ENCODE data around the gene NCKAP5.

NCKAP5 gene

GRCh38 chr2:133040170-133040569, 528.1 kb downstream of the NCKAP5 start:
- Histone ChIP-seq H3K79me2 (ENCODE audit: insufficient read depth, low read length) (no peaks in the 10 kb centered on the region), H2AFZ (ENCODE audit: low read depth, low read length) (no peak overlapping the region), H3K27ac (ENCODE audit: low read length) (no peak overlapping the region), H3K4me2 (ENCODE audit: insufficient read depth, low read length) (no peak overlapping the region), H3K9me3 (ENCODE audit: insufficient read depth, low read length, severe bottlenecking) (no peaks in the 10 kb centered on the region), H3K27me3 (ENCODE audit: insufficient read depth, low read length, poor library complexity) (no peaks in the 10 kb centered on the region), H3K9ac (ENCODE audit: low read depth, low read length) (no peak overlapping the region), H3K36me3 (ENCODE audit: insufficient read depth, low read length) (no peaks in the 10 kb centered on the region), H3K4me3 (ENCODE audit: low read depth in 1 of 2, low read length in 2 of 2) (no peak overlapping the region), H3K4me1 (ENCODE audit: insufficient read depth, low read length) (no peaks in the 10 kb centered on the region), H4K20me1 (ENCODE audit: insufficient read depth, low read length) (no peaks in the 10 kb centered on the region)
- DNase-seq (no peak), ATAC-seq (ENCODE audit: insufficient read depth, low read depth) (no peak)
- no peak for TF ChIP-seq EZH2 (IDR thresholded peaks at IDR 0.05; ENCODE audit: borderline replicate concordance, low read depth, low read length, severe bottlenecking)
- TF ChIP-seq, protein P1, sequence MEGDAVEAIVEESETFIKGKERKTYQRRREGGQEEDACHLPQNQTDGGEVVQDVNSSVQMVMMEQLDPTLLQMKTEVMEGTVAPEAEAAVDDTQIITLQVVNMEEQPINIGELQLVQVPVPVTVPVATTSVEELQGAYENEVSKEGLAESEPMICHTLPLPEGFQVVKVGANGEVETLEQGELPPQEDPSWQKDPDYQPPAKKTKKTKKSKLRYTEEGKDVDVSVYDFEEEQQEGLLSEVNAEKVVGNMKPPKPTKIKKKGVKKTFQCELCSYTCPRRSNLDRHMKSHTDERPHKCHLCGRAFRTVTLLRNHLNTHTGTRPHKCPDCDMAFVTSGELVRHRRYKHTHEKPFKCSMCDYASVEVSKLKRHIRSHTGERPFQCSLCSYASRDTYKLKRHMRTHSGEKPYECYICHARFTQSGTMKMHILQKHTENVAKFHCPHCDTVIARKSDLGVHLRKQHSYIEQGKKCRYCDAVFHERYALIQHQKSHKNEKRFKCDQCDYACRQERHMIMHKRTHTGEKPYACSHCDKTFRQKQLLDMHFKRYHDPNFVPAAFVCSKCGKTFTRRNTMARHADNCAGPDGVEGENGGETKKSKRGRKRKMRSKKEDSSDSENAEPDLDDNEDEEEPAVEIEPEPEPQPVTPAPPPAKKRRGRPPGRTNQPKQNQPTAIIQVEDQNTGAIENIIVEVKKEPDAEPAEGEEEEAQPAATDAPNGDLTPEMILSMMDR (IDR thresholded peaks at IDR 0.05; ENCODE audit: borderline replicate concordance, extremely low read depth, low read length, poor library complexity, severe bottlenecking), result no peak

DNA sequence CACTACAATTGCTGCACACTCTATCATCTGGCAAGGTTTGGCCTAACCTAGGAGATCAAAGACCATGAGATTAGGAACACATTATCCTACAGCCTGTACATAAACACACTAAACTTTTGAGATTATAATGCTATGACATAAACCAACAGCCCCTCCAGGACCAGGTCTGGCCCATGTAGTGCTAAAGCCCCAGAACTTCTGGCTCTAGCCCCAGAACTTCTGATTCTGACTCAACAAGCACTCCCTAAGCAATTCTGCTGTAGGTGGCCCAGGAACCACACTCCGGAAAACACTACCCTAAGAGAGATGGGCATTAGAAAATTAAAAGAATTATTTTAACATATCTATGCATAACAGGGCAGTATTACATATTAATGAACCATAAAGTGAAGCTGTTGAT, 528.7 kb downstream of the NCKAP5 start:
- Histone ChIP-seq H3K27me3 (ENCODE audit: insufficient read depth, low read length, poor library complexity) (no peaks in the 10 kb centered on the region), H3K9me3 (ENCODE audit: insufficient read depth, low read length, severe bottlenecking) (no peaks in the 10 kb centered on the region), H3K4me2 (ENCODE audit: insufficient read depth, low read length) (no peak overlapping the region), H2AFZ (ENCODE audit: low read depth, low read length) (no peak overlapping the region), H3K79me2 (ENCODE audit: insufficient read depth, low read length) (no peaks in the 10 kb centered on the region), H3K4me1 (ENCODE audit: insufficient read depth, low read length) (no peaks in the 10 kb centered on the region), H3K36me3 (ENCODE audit: insufficient read depth, low read length) (no peaks in the 10 kb centered on the region), H3K27ac (ENCODE audit: low read length) (no peak overlapping the region), H3K4me3 (ENCODE audit: low read depth in 1 of 2, low read length in 2 of 2) (no peak overlapping the region), H3K9ac (ENCODE audit: low read depth, low read length) (no peak overlapping the region), H4K20me1 (ENCODE audit: insufficient read depth, low read length) (no peaks in the 10 kb centered on the region)
- ATAC-seq (ENCODE audit: insufficient read depth, low read depth), result no peak
- TF ChIP-seq, protein P1 (IDR thresholded peaks at IDR 0.05; ENCODE audit: borderline replicate concordance, extremely low read depth, low read length, poor library complexity, severe bottlenecking), result no peak
- no peak for TF ChIP-seq EZH2 (IDR thresholded peaks at IDR 0.05; ENCODE audit: borderline replicate concordance, low read depth, low read length, severe bottlenecking)
- no peak for DNase-seq

- Histone ChIP-seq H3K4me3 (ENCODE audit: low read depth in 1 of 2, low read length in 2 of 2) (no peak overlapping the region), H4K20me1 (ENCODE audit: insufficient read depth, low read length) (no peaks in the 10 kb centered on the region), H3K36me3 (ENCODE audit: insufficient read depth, low read length) (no peaks in the 10 kb centered on the region), H3K27ac (ENCODE audit: low read length) (no peak overlapping the region), H3K4me2 (ENCODE audit: insufficient read depth, low read length) (no peak overlapping the region), H2AFZ (ENCODE audit: low read depth, low read length) (no peak overlapping the region), H3K79me2 (ENCODE audit: insufficient read depth, low read length) (no peaks in the 10 kb centered on the region), H3K4me1 (ENCODE audit: insufficient read depth, low read length) (no peaks in the 10 kb centered on the region), H3K9ac (ENCODE audit: low read depth, low read length) (no peak overlapping the region), H3K9me3 (ENCODE audit: insufficient read depth, low read length, severe bottlenecking) (no peaks in the 10 kb centered on the region), H3K27me3 (ENCODE audit: insufficient read depth, low read length, poor library complexity) (no peaks in the 10 kb centered on the region)
- DNase-seq (peak; percentile 8), ATAC-seq (ENCODE audit: insufficient read depth, low read depth) (no peak; the same call in 2 of the 3 replicates)
- TF ChIP-seq, protein P1 (IDR thresholded peaks at IDR 0.05; ENCODE audit: borderline replicate concordance, extremely low read depth, low read length, poor library complexity, severe bottlenecking), result no peak
- no peak for TF ChIP-seq EZH2 (IDR thresholded peaks at IDR 0.05; ENCODE audit: borderline replicate concordance, low read depth, low read length, severe bottlenecking)
Observed at GRCh38 chr2:133026536-133027177, 541.6 kb downstream of the NCKAP5 start.

Data from DND-41 (cell line).